ENCODE data around the gene DPY19L3.

GRCh38 chr19:32489971-32490370 is 84.4 kb downstream of the DPY19L3 start:
- TF ChIP-seq CTCF (conservative IDR thresholded peaks at IDR 0.05 in 1 of 2, IDR thresholded peaks at IDR 0.05 in 1 of 2; ENCODE audit: low read depth in 1 of 2, low read length in 2 of 2) (no peak), EZH2 (IDR thresholded peaks at IDR 0.05; ENCODE audit: low read length, missing control alignments) (no peak)

Data from fibroblast of lung (primary cell).